ENCODE measurements around the gene PMEL. TPM values are rescaled to one million over a fixed set of nuclear protein-coding genes. Genes with fewer than 3 reads are reported as not detected.

PMEL gene
- total and polyA plus RNA-seq, 8 donors = 0.58 to 4.0 (median 1.3) TPM; not detected in 1

DNA sequence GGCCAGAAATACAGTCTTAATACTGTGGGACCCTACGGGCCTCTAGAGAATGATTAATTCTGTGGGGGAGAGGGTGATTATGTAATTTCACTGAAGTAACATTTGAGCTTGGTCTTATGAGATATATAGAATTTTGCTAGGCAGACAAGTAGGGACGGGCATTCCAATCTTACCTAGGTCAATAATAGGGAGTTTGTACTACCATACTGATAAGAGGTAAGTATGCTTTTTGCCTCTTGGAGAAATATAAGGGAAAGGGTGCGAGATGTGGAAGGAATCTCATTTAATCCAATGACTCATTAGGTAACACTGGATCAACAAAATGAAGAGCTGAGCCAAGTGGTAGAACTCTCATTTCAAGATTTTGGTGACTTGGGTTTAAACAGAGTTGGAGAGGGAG is 13.2 kb upstream of the PMEL start:
- intact Hi-C loops (cut with DNase I; ENCODE audit: low total_unique reads) = no loop called here
- Histone ChIP-seq H3K27ac (peak overlapping the region in 2 of 5 donors; percentile 17 to 53), H3K4me1 (peaks cover 42 to 79% (median 46%) of the 10 kb centered on the region in 4 donors), H3K27me3 (no peaks in the 10 kb centered on the region), H3K9me3 (no peaks in the 10 kb centered on the region), H3K36me3 (peaks cover 10 to 42% (median 37%) of the 10 kb centered on the region in 4 donors), H3K4me3 (no peak overlapping the region)
- DNase-seq = no peak
- 31 to 74% (median 62%) methylated on average over 3 of the region's 3 CpGs for whole genome bisulfite sequencing, 5 donors
- TF ChIP-seq, protein P1, sequence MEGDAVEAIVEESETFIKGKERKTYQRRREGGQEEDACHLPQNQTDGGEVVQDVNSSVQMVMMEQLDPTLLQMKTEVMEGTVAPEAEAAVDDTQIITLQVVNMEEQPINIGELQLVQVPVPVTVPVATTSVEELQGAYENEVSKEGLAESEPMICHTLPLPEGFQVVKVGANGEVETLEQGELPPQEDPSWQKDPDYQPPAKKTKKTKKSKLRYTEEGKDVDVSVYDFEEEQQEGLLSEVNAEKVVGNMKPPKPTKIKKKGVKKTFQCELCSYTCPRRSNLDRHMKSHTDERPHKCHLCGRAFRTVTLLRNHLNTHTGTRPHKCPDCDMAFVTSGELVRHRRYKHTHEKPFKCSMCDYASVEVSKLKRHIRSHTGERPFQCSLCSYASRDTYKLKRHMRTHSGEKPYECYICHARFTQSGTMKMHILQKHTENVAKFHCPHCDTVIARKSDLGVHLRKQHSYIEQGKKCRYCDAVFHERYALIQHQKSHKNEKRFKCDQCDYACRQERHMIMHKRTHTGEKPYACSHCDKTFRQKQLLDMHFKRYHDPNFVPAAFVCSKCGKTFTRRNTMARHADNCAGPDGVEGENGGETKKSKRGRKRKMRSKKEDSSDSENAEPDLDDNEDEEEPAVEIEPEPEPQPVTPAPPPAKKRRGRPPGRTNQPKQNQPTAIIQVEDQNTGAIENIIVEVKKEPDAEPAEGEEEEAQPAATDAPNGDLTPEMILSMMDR (IDR thresholded peaks at IDR 0.05) = no peak
- peak in 1 of 3 donors; percentile 6 for TF ChIP-seq POLR2AphosphoS5 (IDR thresholded peaks at IDR 0.05)

DNA sequence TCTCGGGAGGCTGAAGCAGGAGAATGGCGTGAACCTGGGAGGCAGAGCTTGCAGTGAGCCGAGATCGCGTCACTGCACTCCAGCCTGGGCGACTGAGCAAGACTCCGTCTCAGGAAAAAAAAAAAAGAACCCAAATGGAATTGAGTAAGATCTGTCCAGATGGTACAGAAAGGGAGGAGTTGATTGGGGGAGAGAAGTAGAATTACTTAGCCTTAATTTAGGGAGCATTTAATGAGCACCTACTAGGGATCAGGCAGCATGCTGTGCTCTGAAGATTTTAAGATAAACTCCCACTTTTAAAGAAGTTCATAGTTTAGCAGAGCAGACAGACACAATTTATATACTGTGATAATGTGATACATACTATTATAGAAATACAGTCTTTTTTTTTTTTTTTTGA is 12.6 kb upstream of the PMEL start:
- 93 to 96% (median 94%) methylated on average over 7 of the region's 7 CpGs for WGBS, 5 donors
- Histone ChIP-seq H3K9me3 (no peaks in the 10 kb centered on the region), H3K27me3 (no peaks in the 10 kb centered on the region), H3K36me3 (peaks cover 5 to 35% (median 31%) of the 10 kb centered on the region in 4 donors), H3K4me3 (no peak overlapping the region), H3K27ac (peak overlapping the region in 1 of 5 donors; percentile 53), H3K4me1 (peaks cover 42 to 73% (median 46%) of the 10 kb centered on the region in 4 donors)
- TF ChIP-seq EP300 (IDR thresholded peaks at IDR 0.05) (no peak), POLR2A (IDR thresholded peaks at IDR 0.05) (no peak)
- TF ChIP-seq, protein P1 (IDR thresholded peaks at IDR 0.05) = no peak
- intact Hi-C loops (cut with DNase I; ENCODE audit: low total_unique reads) = no loop called here
- no peak for DNase-seq

DNA sequence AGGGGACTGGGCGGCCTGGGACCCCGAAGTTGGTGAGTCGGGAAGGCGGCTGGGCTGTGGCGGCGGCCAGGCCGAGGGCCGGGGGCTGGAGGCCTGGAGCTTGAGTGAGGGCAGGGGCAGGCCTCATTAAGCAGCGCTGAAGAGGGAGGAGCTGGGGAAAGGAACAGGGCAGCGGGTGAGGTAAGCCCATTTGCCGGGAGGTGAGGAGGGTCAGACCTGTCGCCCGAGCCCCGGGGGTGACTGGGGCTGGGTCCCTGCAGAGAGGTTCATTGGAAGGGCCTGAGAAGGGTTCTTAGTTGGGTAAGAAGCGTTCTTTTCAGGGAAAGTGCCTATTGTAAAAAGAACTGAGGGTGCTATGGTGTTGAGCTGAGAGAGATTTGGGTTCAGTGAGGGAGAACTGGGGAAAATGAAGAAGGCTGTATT is 8.5 kb upstream of the PMEL start:
- peak overlapping the region; percentile 82 to 96 (median 90) for H3K4me3 ChIP-seq
- intact Hi-C loops (cut with DNase I; ENCODE audit: low total_unique reads) = no loop called here
- peak; percentile 54 to 85 for DNase-seq
- peaks cover 42 to 69% (median 59%) of the 10 kb centered on the region in 4 donors for H3K4me1 ChIP-seq
- peak overlapping the region; percentile 92 to 99 (median 97) for H3K27ac ChIP-seq
- 0 to 1% (median 0%) methylated on average over 10 to 15 of the region's 15 CpGs for WGBS, 5 donors
- H3K9me3 ChIP-seq = no peaks in the 10 kb centered on the region
- no peaks in the 10 kb centered on the region for H3K27me3 ChIP-seq
- TF ChIP-seq POLR2AphosphoS5 (IDR thresholded peaks at IDR 0.05) (no peak), POLR2A (IDR thresholded peaks at IDR 0.05) (no peak), EP300 (IDR thresholded peaks at IDR 0.05) (no peak)
- TF ChIP-seq, protein P1 (IDR thresholded peaks at IDR 0.05) = no peak
- peaks cover 0 to 27% (median 22%) of the 10 kb centered on the region in 4 donors for H3K36me3 ChIP-seq

DNA sequence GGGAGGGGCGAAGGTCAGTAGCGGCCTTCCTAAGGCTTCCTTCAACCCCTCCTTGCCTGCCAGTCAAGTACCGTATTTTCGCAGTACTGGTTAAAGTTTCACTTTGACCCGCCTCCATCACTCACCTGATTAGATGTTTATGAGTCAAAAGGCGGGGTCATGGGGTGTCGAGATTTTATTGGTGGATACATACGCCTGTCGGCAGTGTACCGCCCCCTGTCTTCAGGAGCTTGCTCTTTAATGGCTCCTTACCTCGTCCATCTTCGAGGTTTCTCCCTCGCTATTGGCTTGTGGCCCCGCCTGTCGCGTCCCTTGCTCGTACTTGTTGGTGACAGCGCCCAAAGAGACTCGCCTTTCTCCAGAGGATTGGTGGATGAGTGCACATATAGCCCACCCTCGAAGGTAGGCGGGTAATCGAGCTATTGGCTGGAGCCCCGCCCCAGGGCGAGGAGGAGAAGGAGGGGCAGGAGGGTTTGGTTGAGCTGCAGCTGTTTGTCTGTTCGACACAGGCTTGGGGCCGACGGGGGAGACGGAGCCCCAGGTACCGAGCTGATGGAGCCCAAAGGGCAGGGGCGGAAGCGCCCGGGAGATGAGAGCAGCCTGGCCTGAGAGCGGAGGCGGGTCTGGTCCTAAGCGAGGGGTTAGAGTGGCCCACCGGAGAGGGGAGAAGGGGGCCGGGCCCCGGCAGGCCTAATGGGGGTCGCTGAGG is 7.9 kb upstream of the PMEL start, which contains the start of gene RAB5B:
RAB5B (plus strand) TSS at position 480 of the 709 bp plus-strand sequence. CDS start 12,883 bp downstream, outside the sequence.
- H3K27ac ChIP-seq = peak within 1 kb of the TSS; percentile 92 to 99 (median 97)
- TF ChIP-seq EP300 (IDR thresholded peaks at IDR 0.05) = no peak
- TF ChIP-seq POLR2AphosphoS5 (IDR thresholded peaks at IDR 0.05) = peak; percentile 74 to 99 (median 98)
- TF ChIP-seq POLR2A (IDR thresholded peaks at IDR 0.05) = peak in 2 of 4 donors; percentile 94 to 96
- TF ChIP-seq, protein P1 (IDR thresholded peaks at IDR 0.05) = peak in 3 of 7 experiments; percentile 31 to 52 (median 50)
- intact Hi-C loops (cut with DNase I; ENCODE audit: low total_unique reads) = no loop called here
- WGBS, 5 donors = 0 to 1% (median 0%) methylated on average over 11 to 39 of the region's 39 CpGs
- H3K4me3 ChIP-seq = peak within 1 kb of the TSS; percentile 82 to 96 (median 90)
- DNase-seq = peak; percentile 99 to 100
- H3K27me3 ChIP-seq = no peaks in the 10 kb centered on the region
- peaks cover 41 to 64% (median 55%) of the 10 kb centered on the region in 4 donors for H3K4me1 ChIP-seq
- peaks cover 0 to 24% (median 20%) of the 10 kb centered on the region in 4 donors for H3K36me3 ChIP-seq
- no peaks in the 10 kb centered on the region for H3K9me3 ChIP-seq
